Large intestine (tissue), 3 donors: ENCODE measurements around the gene ASB15. TPM values are rescaled to one million over a fixed set of nuclear protein-coding genes. Genes with fewer than 3 reads are reported as not detected.

Experiments
- DNase-seq, 2 donors: peaks; one replicate each; pipeline versions ENCODE4 v3.0.0 to v3.0.0-alpha.2; 2013
- H3K27ac ChIP-seq: one replicate; pipeline ENCODE4 v1.5.1; 2013; ENCODE audit warnings: low read length
- H3K27me3 ChIP-seq: 2 replicates; pipeline ENCODE4 v1.6.1; 2013; ENCODE audit warnings: low read length; ENCODE audit not compliant: control insufficient read depth, insufficient read depth
- H3K36me3 ChIP-seq: 2 replicates; pipeline ENCODE4 v1.6.1; 2013; ENCODE audit warnings: low read length; ENCODE audit not compliant: control insufficient read depth, insufficient read depth
- H3K4me1 ChIP-seq: one replicate; pipeline ENCODE4 v1.6.1; 2013; ENCODE audit warnings: low read length; ENCODE audit not compliant: control insufficient read depth, insufficient read depth
- H3K4me3 ChIP-seq: one replicate; pipeline ENCODE4 v1.5.1; 2013; ENCODE audit warnings: low read length
- H3K9me3 ChIP-seq: one replicate; pipeline ENCODE4 v1.6.1; 2013; ENCODE audit warnings: mild to moderate bottlenecking, low read depth, low read length, moderate library complexity; ENCODE audit not compliant: control insufficient read depth
- WGBS: methylation state at CpG from one replicate; pipeline ENCODE4 v1.1.5; 2013; ENCODE audit warnings: low lambda C conversion rate; ENCODE audit not compliant: insufficient coverage; 5-methylcytosine and 5-hydroxymethylcytosine counted together
- polyA plus RNA-seq: library from polyadenylated mRNA; unstranded; fragments of 120-200 nt; gene quantifications from one replicate; pipeline ENCODE4 v1.2.1, GENCODE V29; 2013

ASB15 gene
- polyA plus RNA-seq, 1 donor, result 0.07 TPM

- WGBS, result 56% methylated on average over 1 of the region's 2 CpGs
- DNase-seq, result no peak
- H3K4me3 ChIP-seq, result no peak overlapping the region
- no peaks in the 10 kb centered on the region for H3K36me3 ChIP-seq
- H3K27me3 ChIP-seq, result no peaks in the 10 kb centered on the region
- no peak overlapping the region for H3K27ac ChIP-seq
- H3K4me1 ChIP-seq, result no peaks in the 10 kb centered on the region
- no peaks in the 10 kb centered on the region for H3K9me3 ChIP-seq
Measured at GRCh38 chr7:123650595-123650994, 49.0 kb downstream of the ASB15 start.

GRCh38 chr7:123652406-123652805 lies 50.8 kb downstream of the ASB15 start:
- Histone ChIP-seq H3K9me3 (no peaks in the 10 kb centered on the region), H3K27me3 (no peaks in the 10 kb centered on the region), H3K4me3 (no peak overlapping the region), H3K4me1 (no peaks in the 10 kb centered on the region), H3K36me3 (no peaks in the 10 kb centered on the region), H3K27ac (no peak overlapping the region)
- 100% methylated on average over 1 of the region's 1 CpG for WGBS
- no peak for DNase-seq

- Histone ChIP-seq H3K36me3 (no peaks in the 10 kb centered on the region), H3K4me1 (no peaks in the 10 kb centered on the region), H3K27ac (no peak overlapping the region), H3K4me3 (no peak overlapping the region), H3K9me3 (no peaks in the 10 kb centered on the region), H3K27me3 (no peaks in the 10 kb centered on the region)
- no peak for DNase-seq
- 100% methylated on average over 2 of the region's 6 CpGs for WGBS
Measured at GRCh38 chr7:123653162-123653561, 51.5 kb downstream of the ASB15 start.

GRCh38 chr7:123655614-123656013 lies 54.0 kb downstream of the ASB15 start, which contains the start of gene LMOD2:
TSS of gene LMOD2 (plus strand) at chr7:123655866. CDS start at chr7:123655964, 98 bp downstream.
- no peaks in the 10 kb centered on the region for H3K4me1 ChIP-seq
- no peaks in the 10 kb centered on the region for H3K36me3 ChIP-seq
- H3K27me3 ChIP-seq, result peaks cover 2% of the 10 kb centered on the region
- H3K27ac ChIP-seq, result no peak within 1 kb of the TSS
- H3K9me3 ChIP-seq, result no peaks in the 10 kb centered on the region
- no peak within 1 kb of the TSS for H3K4me3 ChIP-seq
- no CpG with 5 or more reads among the region's 6 CpGs for WGBS
- DNase-seq, result no peak

GRCh38 chr7:123656544-123657303 lies 55.1 kb downstream of the ASB15 start:
- WGBS, result 100% methylated on average over 1 of the region's 6 CpGs
- no peaks in the 10 kb centered on the region for H3K9me3 ChIP-seq
- no peaks in the 10 kb centered on the region for H3K4me1 ChIP-seq
- no peaks in the 10 kb centered on the region for H3K36me3 ChIP-seq
- peaks cover 2% of the 10 kb centered on the region for H3K27me3 ChIP-seq
- H3K4me3 ChIP-seq, result no peak overlapping the region
- DNase-seq, result no peak
- H3K27ac ChIP-seq, result no peak overlapping the region

GRCh38 chr7:123657304-123657685 lies 55.7 kb downstream of the ASB15 start:
- Histone ChIP-seq H3K27me3 (peaks cover 2% of the 10 kb centered on the region), H3K9me3 (no peaks in the 10 kb centered on the region), H3K36me3 (no peaks in the 10 kb centered on the region), H3K4me3 (no peak overlapping the region), H3K27ac (no peak overlapping the region), H3K4me1 (no peaks in the 10 kb centered on the region)
- no CpG with 5 or more reads among the region's 1 CpG for WGBS
- DNase-seq, result no peak

GRCh38 chr7:123658023-123658422 lies 56.4 kb downstream of the ASB15 start:
- no peak overlapping the region for H3K4me3 ChIP-seq
- H3K4me1 ChIP-seq, result no peaks in the 10 kb centered on the region
- peak; percentile 33 to 72 for DNase-seq
- H3K9me3 ChIP-seq, result peaks cover 2% of the 10 kb centered on the region
- no peaks in the 10 kb centered on the region for H3K36me3 ChIP-seq
- H3K27ac ChIP-seq, result no peak overlapping the region
- WGBS, result no CpG with 5 or more reads among the region's 6 CpGs
- peaks cover 2% of the 10 kb centered on the region for H3K27me3 ChIP-seq

- peaks cover 2% of the 10 kb centered on the region for H3K27me3 ChIP-seq
- no peaks in the 10 kb centered on the region for H3K36me3 ChIP-seq
- H3K27ac ChIP-seq, result no peak overlapping the region
- peaks cover 1% of the 10 kb centered on the region for H3K4me1 ChIP-seq
- WGBS, result 80% methylated on average over 4 of the region's 8 CpGs
- no peak for DNase-seq
- H3K9me3 ChIP-seq, result peaks cover 2% of the 10 kb centered on the region
- H3K4me3 ChIP-seq, result no peak overlapping the region
Measured at GRCh38 chr7:123660514-123661354, 59.1 kb downstream of the ASB15 start.

GRCh38 chr7:123661765-123662164 lies 60.1 kb downstream of the ASB15 start:
- Histone ChIP-seq H3K36me3 (no peaks in the 10 kb centered on the region), H3K4me3 (no peak overlapping the region), H3K27me3 (peaks cover 2% of the 10 kb centered on the region), H3K27ac (no peak overlapping the region), H3K4me1 (peaks cover 4% of the 10 kb centered on the region), H3K9me3 (peaks cover 2% of the 10 kb centered on the region)
- DNase-seq, result no peak
- WGBS, result 100% methylated on average over 1 of the region's 1 CpG

- Histone ChIP-seq H3K4me3 (no peak overlapping the region), H3K9me3 (peaks cover 2% of the 10 kb centered on the region), H3K36me3 (no peaks in the 10 kb centered on the region), H3K27ac (no peak overlapping the region), H3K27me3 (peaks cover 2% of the 10 kb centered on the region), H3K4me1 (peaks cover 4% of the 10 kb centered on the region)
- WGBS, result 94% methylated on average over 3 of the region's 15 CpGs
- no peak for DNase-seq
Measured at GRCh38 chr7:123662293-123662692, 60.7 kb downstream of the ASB15 start.
